Activated CD4-positive, alpha-beta T cell treated with anti-CD3 and anti-CD28 coated beads, Interleukin-2, Interleukin-6, amounts not matched to agents 100 ng/mL and 50 ng/mL, durations not matched to agents 16 hours and 8 hours (primary cell): Measurements from ENCODE around the gene C22orf23.
A peak's percentile ranks its signal among the peaks of the same experiment; 100 is the strongest.

ENCODE experiments used
- DNase-seq: peaks from one replicate; pipeline ENCODE4 v3.0.0-alpha.2; 2020

C22orf23 gene

DNA sequence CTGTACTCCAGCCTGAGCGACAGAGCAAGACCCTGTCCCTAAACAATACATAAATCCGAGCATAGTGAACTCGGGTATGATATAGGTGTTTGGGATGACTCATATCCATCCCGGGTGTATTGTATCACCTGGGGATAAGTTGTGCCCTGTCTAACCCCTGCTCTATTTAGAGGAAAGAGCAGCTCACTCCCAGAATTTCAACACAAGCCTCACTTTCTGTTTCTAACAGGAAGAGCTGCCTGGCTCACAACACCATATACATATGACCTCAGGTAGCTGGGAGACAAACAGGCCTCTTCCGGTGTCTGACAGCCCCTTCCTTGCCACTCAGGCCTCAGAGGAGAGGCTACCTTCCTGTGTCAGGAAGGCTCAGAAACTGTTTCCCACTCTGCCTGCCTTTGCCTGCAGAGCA, 57.2 kb downstream of the C22orf23 start:
- DNase-seq: peak; percentile 72

DNA sequence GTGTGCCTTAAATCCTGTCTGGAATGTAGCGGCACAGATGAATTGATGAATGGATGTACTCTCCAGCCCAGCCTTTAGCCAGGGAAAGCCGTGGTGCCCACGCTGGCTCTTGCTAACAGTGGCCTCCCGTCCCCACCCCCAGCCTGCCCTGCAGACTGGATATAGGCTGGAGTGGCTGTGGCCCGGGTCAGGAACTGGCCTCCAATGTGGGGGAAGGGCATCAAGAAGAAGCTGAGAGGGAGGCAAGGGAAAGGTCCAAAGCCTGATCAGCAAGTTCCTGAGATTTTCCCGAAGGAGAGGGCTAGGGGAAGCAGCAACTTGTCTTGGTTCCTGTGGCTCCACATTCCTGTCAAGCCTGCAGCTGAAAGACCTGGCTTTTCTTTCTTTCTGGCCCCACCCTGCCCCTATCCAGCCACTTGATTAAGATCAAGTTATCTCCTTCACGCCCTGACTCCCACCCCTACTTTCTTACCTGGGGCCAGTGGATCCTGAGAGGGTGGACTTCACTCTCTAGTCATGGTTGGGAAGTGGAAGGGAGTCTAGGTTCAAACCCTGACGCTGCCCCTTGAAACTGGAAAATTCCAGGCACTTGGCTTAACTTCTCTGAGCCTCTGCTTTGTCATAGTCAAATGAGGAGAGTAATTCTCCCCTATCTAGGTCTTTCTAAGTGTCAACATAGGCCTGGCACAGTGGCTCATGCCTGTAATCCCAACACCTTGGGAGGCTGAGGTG, 58.3 kb downstream of the C22orf23 start:
- DNase-seq: no peak

DNA sequence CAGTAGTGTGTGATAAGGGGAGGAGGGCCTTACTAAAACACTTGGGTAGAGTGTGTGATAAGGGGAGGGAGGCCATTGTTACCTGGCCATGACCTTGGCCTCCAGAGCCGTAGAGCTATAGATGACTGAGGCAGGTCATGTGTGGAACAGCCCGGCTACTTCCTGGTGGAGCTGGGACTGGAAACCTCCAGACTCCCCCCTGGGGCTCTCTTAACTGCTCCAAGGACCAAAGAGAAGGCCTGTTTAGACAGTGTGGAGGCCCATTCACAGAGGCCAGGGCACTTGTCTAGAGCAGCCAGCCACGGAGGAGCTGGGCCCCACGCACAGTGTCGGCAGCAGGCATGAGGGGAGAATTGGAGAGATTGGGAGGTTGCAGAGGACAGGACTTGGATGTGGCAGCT, 59.8 kb downstream of the C22orf23 start:
- no peak for DNase-seq
